HK-2 (cell line): ENCODE results near the gene OR8B12.
"Not testable (repeated sequence)": the region's sequence is repeated elsewhere in the genome, so short reads cannot be mapped to it uniquely, and the experiment has no call there.

Experiments
- DNase-seq: peaks from one replicate; pipeline ENCODE4 v3.0.0-alpha.2; 2018; ENCODE audit not compliant: unreplicated experiment

Gene OR8B12

DNA sequence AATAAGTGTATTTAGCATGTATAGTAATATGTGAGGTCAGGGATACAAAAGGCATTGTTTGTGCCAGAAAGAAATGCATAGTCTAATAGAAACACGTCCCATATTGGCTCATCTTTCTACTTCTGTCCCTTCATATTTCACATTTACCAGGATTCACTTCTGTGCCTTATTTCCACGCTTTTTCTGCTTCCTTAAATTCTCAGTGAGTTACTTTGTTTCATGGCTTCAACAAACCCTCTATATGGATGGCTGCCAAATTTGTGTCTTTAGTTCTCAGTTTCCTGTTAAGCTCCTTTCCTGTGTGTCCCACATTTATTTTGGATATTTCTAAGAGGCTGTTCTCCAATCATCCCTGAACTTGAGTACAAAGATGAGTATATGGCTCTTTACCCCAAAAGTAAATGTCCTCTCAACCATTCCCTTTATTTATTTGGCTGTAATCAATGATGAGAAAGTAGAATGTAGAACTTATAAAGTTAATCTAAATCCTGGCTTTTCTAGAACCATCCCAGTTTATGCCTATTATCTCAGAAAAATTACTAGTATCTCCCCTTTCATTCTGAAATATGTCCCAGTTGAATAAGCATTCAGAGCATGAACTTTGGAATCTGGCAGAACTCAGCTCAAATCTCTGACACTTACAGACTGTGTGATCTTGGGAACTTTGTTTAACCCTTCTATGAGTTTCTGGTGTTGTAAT lies 23.5 kb downstream of the OR8B12 start:
- DNase-seq: no peak

DNA sequence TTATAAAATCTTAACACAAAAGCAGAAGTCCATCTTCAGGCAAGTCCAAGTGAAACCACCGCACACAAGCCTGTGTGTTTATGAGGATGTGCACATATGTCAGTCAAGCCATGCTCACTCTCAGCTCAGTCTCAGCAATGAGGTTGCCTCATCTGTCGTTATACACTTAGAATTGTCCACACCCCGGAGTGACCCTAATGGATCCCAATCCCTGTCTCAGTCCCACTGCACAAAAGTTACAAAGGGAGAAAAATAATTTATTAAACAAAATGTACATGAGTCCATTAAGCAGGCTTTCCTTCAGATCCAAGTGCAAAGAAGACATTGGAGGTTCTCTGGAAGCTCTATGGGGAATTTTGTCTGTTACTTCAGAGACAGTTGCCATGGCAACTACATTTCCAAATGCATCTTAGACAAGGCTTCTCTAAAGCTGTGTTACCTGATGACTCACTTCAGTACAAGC lies 24.4 kb downstream of the OR8B12 start:
- DNase-seq: no peak

DNA sequence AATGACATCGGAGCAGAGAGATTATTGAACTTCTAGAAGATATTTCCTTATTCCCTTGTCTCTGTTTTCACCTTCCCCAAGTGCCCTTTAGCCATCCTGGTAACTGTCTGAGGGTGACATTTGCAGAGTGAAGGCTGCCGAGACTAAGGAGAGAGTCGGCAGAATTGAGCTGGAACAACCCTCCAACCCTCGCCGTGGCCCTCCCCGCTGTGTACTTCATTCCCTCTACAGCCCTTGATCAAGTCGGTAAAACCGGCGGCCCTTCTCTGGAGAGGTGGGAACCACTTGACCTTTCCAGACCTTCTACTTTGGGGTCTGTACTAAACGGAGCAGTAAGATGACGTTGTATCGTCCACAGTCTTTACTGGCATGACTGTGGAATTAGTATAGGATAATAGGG lies 26.1 kb downstream of the OR8B12 start:
- DNase-seq: no peak

DNA sequence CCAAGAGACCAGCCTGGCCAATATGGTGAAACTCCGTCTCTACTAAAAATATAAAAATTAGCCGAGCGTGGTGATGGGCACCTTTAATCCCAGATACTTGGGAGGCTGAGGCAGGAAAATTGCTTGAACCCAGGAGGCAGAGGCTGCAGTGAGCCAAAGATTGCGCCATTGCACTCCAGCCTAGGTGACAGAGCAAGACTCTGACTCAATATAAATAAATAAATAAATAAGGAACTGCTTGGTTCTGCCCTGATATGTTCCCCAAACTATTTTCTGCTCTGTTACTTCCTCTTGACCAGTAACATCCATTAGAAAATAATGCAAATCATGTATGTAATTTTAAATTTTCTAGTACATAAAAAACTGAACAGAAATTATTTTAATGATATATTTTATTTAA lies 28.8 kb downstream of the OR8B12 start:
- not testable (repeated sequence) for DNase-seq

DNA sequence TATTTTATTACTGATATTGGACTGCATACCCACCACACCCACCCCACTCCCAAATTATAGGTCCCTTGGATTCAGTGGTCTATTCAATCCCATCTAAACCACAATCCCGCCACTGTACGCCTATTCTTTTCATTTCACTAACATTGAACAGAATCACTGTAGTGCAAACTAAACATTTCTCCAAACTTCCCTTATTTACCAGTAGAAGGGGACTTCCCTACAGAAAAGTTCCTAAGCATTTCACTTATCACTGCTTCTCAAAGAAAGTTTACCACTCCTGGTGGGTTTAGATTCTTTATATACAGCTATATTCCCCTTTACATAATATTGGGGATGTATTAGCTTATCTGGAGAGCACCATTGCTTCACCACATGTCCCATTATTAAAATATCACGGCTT lies 29.3 kb downstream of the OR8B12 start:
- no peak for DNase-seq

DNA sequence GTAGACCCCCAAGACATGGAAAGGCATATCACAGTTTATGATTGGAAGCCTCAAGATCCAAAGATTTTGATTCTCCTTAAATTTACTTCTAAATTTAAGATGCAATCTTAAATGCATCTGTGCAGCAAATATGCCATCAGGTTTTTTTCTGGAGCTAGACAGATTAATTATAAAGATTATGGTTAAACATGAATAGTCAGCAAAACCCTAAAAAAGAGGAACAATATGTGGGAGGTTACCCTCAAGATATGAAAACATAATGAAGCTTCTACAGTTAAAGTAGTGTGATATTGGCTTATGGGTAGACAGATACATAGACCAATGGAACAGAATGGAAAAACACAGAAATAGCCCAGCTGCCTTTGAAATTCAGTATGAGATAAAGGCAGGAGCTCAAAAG lies 31.7 kb downstream of the OR8B12 start:
- no peak for DNase-seq

DNA sequence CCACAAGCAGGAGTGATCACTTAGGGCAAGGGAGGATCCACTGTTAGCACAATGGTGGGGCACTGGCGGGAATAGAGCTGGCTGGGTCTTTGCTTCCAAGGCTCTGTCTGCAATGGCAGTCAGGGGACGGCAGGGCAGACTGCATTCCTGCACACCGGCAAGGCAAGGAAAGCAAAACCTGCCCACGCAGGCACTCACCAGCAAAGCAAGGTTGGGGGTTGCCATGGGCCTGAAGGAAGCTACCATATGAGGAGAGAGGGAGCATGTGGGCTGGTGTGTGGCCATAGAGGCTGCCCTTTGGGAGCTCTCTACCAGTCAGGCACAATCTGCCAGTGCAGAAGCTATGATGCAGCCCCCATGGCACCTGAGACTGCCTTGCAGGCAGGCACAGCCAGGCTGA lies 33.2 kb downstream of the OR8B12 start:
- no peak for DNase-seq

DNA sequence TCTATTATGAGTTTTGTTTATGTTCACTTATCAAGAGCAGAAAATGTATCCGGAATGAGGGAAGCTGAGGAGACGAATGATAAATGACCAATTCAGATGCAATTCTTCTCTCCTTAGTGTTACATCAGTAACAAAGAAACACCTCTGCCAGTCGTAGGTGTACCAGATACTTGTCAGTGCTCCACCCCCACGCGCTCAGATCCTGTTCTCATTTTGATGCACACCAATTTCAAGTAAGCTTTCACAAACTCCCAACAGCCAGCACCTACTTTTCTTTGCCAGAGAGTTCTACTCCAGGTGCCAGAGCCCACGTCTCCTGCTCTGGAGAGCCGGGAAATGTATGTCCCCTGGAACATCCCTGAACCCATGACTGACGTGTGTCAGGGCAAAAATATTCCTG lies 43.7 kb downstream of the OR8B12 start:
- no peak for DNase-seq

DNA sequence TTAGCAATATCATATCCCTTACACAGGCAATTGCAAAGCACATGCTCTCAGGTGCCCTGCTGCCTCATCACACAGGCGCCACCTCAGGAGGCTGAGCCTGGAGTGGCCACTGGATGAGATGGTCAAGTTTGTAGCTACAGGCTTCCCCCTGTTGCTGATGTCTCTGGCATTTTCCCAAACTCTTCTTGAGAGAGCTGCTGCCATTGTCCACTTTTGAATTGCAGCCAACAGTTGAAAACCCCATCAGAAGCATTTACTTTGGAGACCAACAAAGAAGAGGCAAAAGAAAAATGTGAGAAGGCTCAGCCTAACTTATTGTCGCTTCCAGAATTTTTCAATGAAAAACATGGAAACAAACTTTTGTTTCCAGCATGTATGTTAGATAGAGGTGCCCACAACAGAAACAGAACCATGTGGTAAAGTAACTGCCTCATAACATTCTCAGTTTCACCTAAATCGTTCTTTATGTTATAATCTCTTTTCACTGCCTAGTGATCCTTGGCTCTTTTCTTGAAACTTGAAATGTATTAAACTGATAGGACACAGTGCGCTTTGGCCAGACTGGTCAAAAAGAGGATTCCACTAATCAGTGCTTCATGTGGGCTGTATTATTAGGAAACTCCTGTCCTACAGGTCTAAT lies 50.3 kb downstream of the OR8B12 start:
- DNase-seq: no peak
